GM18868 (cell line): ENCODE results near the gene EPHB6.

ENCODE experiments used
- ATAC-seq: cut with Tn5 transposase; IDR thresholded peaks from one replicate; pipeline ENCODE4 v1.9.1; 2021; ENCODE audit warnings: mild to moderate bottlenecking, moderate library complexity; ENCODE audit not compliant: unreplicated experiment

Gene EPHB6, protein sequence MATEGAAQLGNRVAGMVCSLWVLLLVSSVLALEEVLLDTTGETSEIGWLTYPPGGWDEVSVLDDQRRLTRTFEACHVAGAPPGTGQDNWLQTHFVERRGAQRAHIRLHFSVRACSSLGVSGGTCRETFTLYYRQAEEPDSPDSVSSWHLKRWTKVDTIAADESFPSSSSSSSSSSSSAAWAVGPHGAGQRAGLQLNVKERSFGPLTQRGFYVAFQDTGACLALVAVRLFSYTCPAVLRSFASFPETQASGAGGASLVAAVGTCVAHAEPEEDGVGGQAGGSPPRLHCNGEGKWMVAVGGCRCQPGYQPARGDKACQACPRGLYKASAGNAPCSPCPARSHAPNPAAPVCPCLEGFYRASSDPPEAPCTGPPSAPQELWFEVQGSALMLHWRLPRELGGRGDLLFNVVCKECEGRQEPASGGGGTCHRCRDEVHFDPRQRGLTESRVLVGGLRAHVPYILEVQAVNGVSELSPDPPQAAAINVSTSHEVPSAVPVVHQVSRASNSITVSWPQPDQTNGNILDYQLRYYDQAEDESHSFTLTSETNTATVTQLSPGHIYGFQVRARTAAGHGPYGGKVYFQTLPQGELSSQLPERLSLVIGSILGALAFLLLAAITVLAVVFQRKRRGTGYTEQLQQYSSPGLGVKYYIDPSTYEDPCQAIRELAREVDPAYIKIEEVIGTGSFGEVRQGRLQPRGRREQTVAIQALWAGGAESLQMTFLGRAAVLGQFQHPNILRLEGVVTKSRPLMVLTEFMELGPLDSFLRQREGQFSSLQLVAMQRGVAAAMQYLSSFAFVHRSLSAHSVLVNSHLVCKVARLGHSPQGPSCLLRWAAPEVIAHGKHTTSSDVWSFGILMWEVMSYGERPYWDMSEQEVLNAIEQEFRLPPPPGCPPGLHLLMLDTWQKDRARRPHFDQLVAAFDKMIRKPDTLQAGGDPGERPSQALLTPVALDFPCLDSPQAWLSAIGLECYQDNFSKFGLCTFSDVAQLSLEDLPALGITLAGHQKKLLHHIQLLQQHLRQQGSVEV

DNA sequence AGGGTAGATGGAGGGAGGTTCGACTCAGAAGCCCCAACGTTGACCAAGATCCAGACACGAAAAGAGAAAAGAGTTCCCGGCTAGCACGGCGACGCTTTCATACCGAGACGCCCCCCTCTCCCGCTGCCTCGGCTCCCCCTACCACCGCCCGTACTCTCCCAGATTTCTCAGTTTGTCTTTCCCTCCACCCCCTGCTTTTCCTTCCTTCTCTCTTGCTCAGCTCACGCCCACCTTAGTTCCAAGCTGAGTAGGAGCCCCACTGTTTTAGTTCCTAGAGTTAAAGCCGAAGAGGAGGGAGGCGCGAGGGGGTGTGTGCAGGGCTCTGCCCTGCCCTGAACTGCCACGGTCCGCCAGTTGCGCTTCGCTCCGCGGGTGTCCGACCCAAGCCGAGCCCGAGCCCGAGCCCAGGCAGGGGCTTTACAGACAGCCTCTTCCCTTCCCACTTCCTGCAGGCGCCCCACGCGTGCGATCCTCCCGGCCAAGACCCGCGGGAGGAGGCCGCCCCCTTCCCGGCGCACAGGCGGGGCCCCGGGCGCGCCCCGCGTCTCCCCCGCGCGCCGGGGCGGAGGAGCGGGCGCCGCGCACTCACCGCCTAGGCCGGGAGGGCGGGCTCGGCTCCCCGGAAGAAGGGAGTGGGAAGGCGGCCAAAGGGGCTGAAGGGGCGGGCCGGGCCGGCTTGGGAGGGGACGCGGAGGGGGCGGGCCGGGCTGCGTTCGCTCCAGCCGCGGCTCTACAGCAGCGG lies at the start of gene EPHB6:
Gene EPHB6, plus strand, starts transcription at position 705 of the 742 bp plus-strand sequence. CDS start 8,152 bp downstream, outside the sequence.
- ATAC-seq: peak; percentile 64

DNA sequence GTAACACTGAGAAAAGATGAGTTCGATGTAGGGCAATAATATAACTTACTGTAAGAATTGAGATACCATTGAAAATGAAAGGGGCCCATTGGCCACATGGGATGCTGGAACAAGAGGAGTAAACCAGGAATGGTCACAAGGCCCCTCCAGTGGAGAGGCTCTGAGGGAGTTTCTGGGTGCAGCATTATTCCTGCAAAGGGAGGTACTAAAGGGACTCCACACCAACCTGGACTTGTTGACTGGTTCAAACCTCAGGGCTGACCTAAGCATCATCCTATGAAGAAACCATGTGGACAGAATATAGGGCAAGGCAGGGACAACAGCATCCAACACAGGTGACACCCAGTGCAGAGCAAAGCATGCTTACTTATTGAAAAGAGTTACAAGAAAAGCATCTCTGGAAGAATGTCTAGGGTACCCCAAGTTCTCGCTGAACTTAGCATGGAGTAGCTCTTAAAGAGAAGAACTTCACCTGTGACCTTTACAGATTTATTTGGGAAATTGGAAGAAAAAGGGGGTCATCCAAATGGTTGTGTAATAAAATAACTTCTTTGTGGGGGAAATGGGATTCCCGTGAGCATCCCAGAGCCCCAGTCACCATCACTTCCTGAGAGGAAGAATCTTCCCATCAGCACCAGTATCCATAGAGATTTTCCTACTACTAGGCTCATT lies 49.4 kb upstream of the EPHB6 start:
- no peak for ATAC-seq

DNA sequence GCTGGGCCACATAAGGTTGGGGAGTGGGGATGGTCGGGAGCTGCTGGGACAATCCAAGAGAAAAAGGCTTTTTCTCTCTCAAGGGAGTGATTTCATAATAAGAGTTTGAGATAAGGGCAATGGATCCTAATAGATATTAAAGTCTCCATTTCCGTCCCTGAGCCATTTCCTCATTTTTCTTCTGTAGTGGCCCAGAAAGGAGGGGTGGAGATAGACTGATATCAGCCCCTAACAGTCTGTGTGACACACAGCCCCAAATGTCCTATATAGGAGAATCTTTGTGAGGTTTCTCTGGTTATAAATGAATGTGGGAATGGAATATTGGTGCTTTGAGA lies 48.9 kb upstream of the EPHB6 start:
- no peak for ATAC-seq

DNA sequence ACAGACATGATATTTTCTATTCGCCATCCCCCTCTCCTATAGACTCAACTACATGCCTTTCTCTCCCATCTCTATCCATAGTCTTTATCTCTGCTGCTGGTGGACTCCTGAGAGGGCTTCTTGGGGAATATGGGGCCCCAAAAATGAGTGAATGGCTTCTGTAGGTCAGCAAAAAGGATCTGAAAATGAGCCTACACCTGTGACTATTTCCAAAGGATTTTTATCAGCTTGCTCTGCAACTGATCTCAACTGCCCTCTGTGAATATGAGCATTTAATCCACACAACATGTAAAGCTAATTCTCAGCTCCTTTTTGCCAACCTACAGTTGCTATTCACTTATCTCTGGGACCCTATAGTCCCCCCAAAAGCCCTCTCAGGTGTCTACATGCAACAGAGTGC lies 47.9 kb upstream of the EPHB6 start:
- no peak for ATAC-seq

DNA sequence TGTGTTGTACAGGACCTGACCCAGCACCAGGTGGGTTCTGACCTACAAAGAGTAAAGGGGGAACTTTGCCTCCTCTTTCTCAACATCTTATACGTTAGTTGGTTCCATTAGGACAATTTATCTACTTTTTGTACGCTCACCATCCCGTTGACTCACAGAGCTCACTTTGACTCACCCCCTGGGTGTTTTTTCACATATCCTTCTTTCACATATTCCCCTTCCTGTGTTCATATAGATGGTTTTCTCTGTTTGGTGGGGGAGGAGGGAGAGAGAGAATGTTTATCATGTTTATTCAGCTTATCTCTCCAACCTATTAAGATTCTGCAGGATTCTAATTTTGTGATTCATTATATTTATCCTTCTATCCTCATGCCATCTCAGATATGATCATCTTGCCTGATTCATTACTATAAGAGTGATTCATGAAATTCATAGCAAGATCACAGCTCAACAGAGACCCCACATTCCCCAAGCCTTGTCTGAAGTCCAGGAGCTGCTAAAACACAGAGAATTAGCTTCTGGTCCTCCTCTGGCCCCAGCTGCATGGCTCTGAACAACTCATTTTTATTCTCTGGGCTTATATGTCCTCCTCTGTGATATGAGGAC lies 46.9 kb upstream of the EPHB6 start:
- ATAC-seq: peak; percentile 22

DNA sequence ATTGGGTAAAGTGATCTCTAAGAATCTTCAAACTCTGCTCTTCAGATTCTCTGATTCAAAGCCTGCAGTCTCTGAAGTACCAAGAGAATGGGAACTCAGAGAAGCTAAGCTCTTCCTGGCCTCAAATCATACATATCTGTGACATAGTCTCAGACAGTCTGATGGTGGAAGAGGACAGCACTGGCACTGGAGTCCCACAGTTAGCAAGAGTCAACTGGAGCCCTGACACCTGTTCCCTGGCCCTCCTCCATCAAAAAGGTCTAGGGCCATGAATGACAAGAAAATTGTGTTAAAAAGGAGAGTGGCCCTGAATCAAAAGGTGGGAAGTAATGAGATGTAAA lies 46.4 kb upstream of the EPHB6 start:
- peak; percentile 22 for ATAC-seq

DNA sequence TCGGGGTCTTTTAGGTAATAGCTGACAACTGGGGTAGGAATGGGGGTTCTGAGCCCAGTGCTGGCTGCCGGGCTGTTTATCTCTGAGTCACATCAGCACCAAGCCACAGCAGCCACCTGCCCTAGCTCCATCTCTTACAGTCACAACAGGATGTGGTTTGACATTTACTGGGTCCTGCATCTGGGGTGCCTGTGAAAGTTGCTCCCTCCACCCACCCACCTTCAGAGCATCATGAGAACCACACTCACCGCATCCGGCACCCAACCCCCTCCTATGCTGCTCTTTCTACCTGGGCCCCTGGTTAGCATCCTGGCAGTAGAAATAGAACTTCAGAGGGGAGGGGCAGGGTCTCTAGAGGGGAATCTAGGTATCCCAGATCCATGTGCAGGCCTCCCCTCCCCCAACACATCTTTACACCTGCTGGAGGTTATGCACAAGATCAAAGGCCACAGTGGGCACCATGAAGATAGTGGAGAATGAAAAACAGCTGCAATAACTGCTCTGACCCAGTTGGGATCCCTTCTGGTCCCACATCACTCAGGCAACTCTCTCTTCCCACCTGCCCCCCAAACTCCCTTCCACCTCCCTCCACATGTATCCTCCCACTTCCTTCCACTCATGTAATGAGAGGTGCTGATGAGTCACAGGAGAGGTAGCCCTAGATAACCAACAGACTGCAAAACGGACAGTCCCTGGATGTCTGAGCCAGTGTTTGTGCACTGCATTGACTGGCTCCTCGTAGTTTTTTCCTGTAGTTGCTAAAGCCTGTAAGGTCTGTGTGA lies 45.9 kb upstream of the EPHB6 start:
- ATAC-seq: peak; percentile 83

DNA sequence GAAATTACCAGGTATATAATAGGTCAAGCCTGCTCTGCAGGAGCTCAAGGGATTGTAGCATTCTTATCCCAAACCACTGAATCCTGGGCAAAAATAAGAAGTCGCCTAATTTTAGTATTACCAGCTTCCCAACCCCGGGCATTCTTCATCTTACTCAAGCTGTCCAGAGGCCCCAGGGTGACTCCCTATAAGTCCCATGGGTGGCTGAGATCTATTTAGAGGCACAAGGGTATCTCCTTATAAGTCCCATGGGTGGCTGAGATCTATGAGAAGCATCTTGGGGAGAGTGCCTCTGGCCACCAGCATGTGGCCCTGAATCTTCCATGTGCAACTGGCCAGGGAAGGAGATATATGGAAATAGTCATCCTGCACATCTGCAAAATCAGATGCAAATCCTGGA lies 45.2 kb upstream of the EPHB6 start:
- no peak for ATAC-seq

DNA sequence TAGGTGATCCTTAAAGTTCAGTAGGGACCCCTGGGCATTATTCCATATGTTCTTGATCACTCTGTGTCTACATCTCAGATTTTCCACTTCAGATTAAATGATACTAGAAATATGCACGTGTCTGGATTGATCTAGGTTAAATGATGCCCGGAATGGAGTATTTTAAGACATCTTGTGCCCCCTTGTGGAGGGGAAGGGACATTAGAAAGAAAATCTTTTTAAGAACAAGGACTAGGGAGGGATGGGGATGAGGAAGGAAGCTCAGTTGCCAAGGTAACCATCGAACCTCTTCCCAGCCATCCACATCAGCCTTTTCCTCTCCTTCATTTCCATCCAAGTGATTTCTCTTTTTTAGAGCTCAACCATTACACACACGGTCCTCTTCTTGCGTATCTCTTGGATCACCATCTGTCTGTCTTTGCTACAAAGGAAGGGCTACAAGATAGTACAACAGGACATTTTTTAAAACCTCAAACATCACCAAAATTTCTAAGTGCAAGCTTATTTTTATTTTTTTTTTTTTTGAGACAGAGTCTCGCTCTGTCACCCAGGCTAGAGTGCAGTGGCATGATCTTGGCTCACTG lies 43.6 kb upstream of the EPHB6 start:
- ATAC-seq: no peak

DNA sequence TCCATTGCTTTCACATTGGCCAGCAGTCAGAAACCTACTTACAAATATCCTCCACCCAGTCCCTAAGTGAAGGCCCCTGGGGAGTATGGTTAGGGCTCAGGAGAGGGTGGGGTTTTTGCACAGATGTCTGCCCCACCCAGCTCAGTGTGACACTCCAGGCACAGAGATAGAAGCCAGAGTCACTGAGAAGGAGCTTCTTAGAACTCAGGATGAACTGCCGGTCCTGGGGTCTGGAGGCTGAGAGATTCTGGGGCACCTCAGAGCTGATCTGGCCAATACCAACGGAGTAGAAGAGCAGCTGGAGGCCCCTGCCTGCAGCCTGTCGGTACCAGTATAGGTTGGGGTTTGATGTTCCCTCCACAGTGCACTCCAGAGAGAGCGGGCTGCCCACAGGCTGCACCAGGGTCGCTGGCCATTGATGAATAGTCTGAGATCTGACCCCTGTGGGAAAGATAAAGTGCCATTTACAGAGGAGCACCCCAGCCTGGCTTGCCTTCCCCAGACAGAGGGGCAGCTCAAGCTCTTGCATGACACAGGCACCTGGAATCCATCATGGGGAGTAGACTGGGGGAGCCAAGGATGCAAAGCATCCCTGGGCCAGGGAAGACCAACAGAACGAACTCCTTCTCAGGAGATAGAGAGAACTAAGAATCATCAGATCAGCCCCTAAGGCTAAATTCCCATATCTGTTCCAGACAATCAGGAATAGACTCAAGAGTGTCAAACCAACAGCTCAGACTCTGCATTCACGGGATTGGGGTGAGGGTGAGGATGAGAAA lies 42.2 kb upstream of the EPHB6 start:
- ATAC-seq: no peak

DNA sequence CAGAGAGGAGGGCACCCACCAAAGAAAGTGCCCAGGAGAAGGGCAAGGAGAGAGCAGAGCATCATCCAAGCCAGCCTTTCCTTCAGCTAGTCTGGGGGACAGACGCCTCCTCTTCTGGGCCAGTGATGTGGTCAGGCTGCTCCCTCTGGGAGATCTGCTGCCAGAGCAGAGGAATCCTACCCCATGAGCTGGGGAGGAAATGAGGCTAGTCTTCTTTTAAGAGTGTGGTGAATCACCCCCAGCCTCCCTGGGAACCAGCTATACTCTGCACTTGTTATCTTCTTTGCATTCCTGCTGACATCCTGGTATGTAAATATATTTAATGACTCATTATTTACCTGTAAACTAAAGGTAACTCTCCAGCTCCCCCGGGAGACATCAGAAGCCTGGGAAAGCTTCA lies 41.6 kb upstream of the EPHB6 start:
- no peak for ATAC-seq

DNA sequence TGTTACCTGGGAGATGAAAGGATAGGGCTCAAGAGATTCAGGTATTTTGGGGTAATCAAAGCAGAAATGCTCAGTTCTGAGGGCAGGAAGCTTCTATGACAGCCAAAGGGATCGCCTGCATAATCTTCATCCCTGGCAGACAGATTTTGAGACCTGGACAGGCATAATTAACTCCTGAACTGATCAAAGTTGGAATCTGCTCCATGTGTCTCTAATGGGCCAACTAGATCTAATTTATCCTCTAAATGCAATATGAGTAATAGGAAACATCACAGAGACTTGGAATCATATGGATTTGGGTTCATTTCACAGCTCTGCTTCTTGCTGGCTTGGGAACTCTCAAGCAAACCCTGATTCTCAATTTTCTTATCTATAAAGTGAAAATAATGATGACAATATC lies 41.2 kb upstream of the EPHB6 start:
- no peak for ATAC-seq

DNA sequence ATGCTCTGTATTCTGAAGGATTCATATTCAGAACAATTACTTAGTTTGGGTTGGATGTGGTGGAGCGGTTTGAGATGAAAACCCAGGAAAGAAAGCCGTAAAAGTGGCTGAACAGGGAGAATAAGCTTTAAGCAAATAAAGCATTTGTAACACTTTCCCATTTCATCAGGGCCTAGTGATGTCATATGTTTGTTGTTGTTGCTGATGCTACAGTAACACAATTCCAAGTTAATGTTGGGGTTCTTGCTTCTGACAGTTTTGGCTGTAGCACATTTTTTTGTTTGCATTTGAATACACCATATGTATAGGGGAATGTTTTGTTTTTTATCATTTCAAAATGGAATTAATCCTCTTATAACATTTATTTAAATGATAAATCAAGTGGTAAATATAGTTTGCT lies 40.4 kb upstream of the EPHB6 start:
- no peak for ATAC-seq

DNA sequence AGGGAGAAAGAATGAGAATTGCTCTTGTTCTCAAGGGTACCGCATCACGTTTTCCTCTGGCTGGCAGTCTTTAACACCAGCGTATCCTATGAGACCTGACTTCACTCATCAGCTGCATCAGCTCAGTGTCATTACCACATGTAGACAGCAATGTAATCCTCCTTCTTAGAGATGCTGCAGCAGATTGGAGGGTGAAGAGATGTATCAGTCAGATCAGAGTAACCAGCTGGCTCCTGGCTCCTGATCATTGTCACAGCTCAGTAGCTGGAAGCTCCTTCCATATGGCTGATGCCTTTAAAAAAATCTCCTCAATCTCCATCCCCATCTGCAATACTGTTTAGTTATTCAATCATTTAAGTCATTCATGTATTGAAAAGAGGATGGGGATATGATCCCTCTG lies 39.7 kb upstream of the EPHB6 start:
- no peak for ATAC-seq

DNA sequence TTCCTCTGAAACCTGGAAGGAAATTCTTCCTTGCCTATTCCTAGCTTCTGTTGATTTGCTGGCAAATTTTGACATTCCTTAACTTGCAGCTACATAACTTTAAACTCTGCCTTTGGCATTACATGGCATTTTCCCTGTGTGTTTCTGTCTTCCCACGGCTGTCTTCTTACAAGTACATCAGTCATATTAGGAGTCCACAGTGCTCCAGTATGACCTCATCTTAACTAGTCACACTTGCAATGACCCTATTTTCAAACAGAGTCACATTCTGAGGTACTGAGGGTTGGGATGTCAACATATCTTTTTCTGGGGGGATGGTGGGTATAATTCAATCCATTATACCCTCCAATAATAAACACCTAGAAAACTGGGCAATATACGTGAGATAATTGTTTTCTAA lies 37.4 kb upstream of the EPHB6 start:
- ATAC-seq: no peak

DNA sequence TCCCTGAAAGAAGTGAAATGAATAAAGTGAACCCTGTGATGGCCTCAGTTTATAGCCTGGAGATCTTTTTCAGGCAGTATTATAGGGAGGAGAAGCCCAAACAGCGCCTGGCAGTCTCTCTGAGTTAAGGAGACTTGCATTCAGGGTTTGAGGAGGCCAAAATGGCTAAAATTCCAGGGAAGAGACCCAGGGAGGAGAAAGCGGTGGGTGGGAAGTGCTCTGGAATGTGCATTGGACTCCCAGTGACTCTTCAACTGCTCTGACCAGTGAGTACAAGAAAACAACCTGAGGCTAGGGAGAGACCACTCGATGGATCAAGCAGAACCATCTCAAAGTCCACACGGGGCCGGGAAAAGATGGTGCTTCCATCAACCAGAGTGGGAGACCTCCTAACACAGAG lies 35.3 kb upstream of the EPHB6 start:
- no peak for ATAC-seq

DNA sequence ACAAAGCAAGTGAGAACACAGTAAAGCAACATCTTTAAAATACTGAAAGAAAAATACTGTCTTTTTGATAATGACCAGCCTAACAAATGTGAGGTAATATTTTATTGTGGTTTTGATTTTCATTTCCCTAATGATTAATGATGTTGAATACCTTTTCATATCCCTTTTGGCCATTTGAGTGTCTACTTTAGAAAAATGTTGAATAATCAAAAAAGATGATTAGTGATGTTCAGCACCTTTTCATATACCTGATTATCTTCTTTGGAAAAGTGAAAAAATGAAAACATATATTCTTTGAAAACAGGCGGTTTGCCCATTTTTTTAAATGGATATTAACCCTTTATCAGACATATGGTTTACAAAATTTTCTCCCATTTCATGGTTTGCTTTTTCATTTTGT lies 32.2 kb upstream of the EPHB6 start:
- ATAC-seq: no peak

DNA sequence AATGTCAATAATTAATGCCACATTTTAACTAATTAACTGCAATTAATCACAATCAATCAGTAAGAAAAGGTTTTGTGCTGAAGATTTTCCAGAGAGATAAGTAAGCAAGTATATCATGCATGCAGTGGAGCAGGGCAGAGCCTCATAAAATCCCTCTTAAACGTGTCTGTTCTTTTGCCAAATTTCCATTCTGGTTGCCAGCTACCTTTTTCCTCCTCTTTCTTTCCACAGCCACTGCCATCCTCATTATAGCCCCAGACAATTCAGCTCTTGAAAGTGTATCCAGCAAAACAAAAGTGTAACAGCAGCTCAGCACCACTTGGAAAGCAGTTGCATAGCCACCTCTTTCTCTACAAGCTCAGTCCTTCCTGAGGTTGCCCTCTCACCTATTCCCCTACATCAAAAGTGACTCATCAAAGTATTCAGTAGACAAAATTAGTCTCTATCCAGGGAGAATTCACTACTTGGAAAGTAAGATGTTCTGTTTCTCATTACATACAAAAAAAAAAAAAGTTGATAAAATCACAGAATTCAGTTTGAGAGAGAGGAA lies 26.9 kb upstream of the EPHB6 start:
- ATAC-seq: no peak
